Measurements from ENCODE around the gene NELFE. TPM values are rescaled to one million over a fixed set of nuclear protein-coding genes. Genes with fewer than 3 reads are reported as not detected.
"Not testable (repeated sequence)": the region's sequence is repeated elsewhere in the genome, so short reads cannot be mapped to it uniquely, and the experiment has no call there.

Gene NELFE
- total RNA-seq, 1 donor from 2014 or later = 46.7 TPM

DNA sequence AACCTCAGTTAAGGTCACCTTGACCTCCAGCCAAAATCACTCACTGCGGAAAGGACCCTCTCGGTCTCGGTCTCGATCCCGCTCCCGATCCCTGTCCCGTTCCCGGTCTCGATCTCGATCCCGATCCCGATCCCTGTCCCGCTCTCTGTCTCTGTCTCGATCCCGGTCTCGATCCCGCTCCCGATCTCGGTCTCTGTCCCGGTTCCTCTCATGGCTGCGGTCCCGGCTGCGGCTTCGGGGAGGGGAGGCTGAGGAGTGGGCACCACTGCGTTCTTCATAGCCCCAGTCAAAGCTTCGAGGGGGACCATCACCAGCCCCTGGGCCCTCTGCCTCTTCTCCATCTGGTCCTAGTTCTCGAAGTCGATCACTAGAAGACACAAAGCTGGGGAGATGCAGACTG lies 4.3 kb downstream of the NELFE start:
- intact Hi-C loops (cut with DNase I) = loop anchor here (5.0 to 10.0 kb wide), 3 partner anchors 52 to 410 kb away; partner anchors contain the start of genes ATP6V1G2, DDX39B, LY6G5C and NFKBIL1
- DNase-seq (ENCODE audit: low spot score) = no peak

- intact Hi-C loops (cut with DNase I) = loop anchor here (5.0 to 10.0 kb wide), 3 partner anchors 51 to 408 kb away; partner anchors contain the start of genes ATP6V1G2, DDX39B, LY6G5C and NFKBIL1
These were observed 5.9 kb downstream of the NELFE start for GRCh38 chr6:31952890-31953289.

DNA sequence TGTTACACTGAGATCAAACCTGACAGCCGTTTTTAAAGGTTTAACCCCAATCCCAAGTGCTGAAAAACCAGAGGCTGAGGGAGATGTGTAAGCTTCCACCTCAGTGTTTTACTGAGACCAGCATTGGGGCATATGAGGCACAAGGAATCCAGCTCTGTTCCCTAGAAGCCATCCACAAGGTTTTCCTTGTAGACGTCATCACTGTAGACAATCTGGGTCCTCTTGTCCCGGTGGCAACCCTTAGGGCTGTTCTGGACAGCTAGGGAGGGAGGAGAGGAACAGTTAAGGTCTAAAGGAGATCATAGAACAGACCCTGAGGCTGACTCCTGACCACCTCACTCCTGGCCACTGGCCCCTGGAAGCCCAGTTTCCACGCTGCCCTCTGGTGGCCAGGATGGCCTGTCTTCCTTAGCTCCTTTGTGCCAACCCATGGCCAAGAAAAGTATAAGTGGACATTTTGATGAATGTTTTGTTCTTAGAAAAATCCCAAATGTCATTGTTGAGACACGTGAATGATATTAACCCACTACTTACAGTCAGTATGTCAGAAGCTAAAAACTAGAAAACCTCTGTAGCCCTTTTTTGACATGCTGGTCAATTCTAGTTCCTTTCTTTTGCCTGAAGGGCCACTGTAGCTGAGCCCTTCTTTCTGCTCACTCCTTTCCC lies 6.5 kb downstream of the NELFE start:
- intact Hi-C loops (cut with DNase I) = loop anchor here (5.0 to 10.0 kb wide), 3 partner anchors 50 to 407 kb away; partner anchors contain the start of genes ATP6V1G2, DDX39B, LY6G5C and NFKBIL1
- no peak for DNase-seq (ENCODE audit: low spot score)

More at GRCh38 chr6:31952890-31953289, 5.9 kb downstream of the NELFE start:
- no peak for DNase-seq (ENCODE audit: low spot score)

DNA sequence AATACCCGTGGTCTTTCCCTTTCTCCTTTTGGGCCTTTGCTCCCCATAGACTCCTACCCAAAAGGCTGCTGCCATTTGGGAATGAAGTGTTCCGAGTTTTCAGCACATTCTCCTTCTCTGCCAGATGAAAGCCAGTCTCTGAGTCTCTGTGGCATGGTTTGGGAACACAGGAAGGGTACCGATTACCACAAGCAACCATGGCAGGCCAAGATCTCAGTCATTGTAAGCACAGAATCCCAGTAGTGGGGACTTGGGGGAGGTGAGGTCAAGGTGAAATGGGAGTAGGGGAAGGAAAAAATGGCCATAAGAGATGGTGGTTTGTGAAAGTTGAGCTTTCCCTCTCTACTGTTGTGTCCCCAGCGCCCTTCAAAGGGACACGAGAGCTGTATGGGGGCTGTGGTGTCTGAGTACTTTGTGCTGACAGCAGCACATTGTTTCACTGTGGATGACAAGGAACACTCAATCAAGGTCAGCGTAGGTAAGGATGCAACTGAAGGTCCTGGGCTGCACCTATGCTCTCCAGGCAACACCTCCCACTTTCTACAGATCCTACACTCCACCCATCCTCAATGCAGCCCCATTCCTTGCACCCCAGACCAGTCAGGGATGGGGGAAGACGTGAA lies 8.7 kb downstream of the NELFE start:
- no peak for DNase-seq (ENCODE audit: low spot score)
- intact Hi-C loops (cut with DNase I) = loop anchor here (5.0 to 10.0 kb wide), 3 partner anchors 48 to 405 kb away; partner anchors contain the start of genes ATP6V1G2, DDX39B, LY6G5C and NFKBIL1

- intact Hi-C loops (cut with DNase I) = no loop called here
- no peak for DNase-seq (ENCODE audit: low spot score)
These were observed 9.9 kb downstream of the NELFE start for GRCh38 chr6:31948753-31949413.

DNA sequence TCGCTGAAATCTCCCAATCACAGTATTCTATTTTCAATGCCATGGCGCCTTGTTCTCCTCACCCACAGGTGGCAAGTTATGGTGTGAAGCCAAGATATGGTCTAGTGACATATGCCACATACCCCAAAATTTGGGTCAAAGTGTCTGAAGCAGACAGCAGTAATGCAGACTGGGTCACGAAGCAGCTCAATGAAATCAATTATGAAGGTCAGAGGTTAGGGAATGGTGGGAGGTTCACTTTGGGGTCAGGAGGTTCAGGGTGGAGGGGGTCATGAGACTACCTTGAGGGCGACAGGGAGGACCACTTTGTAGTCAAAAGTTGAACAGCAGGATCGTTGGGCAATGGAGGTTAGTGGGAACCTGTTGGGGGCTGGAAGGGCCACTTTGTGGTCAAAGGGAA lies 10.5 kb downstream of the NELFE start:
- no peak for DNase-seq (ENCODE audit: low spot score)
- intact Hi-C loops (cut with DNase I) = no loop called here

- intact Hi-C loops (cut with DNase I) = no loop called here
These were observed 10.9 kb downstream of the NELFE start for GRCh38 chr6:31947864-31948263.

DNA sequence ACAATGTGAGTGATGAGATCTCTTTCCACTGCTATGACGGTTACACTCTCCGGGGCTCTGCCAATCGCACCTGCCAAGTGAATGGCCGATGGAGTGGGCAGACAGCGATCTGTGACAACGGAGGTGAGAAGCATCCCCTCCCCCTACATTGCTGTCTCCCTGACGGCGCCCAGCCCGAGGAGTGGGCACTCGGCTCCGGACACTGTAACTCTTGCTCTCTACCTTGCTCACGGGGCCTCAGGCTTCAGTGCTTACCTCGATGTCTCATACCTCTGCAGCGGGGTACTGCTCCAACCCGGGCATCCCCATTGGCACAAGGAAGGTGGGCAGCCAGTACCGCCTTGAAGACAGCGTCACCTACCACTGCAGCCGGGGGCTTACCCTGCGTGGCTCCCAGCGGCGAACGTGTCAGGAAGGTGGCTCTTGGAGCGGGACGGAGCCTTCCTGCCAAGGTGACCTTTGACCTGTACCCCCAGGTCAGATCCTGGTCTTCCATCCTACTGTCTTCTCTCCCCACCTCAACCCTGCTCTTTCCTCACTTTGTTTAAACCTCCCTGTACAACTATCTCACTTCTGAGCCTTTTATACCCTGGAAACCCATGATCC lies 11.6 kb downstream of the NELFE start:
- DNase-seq (ENCODE audit: low spot score) = no peak
- intact Hi-C loops (cut with DNase I) = no loop called here

More at GRCh38 chr6:31947864-31948263, 10.9 kb downstream of the NELFE start:
- DNase-seq (ENCODE audit: low spot score) = no peak

- intact Hi-C loops (cut with DNase I) = no loop called here
- DNase-seq (ENCODE audit: low spot score) = no peak
These were observed 12.3 kb downstream of the NELFE start for GRCh38 chr6:31946370-31946885.

DNA sequence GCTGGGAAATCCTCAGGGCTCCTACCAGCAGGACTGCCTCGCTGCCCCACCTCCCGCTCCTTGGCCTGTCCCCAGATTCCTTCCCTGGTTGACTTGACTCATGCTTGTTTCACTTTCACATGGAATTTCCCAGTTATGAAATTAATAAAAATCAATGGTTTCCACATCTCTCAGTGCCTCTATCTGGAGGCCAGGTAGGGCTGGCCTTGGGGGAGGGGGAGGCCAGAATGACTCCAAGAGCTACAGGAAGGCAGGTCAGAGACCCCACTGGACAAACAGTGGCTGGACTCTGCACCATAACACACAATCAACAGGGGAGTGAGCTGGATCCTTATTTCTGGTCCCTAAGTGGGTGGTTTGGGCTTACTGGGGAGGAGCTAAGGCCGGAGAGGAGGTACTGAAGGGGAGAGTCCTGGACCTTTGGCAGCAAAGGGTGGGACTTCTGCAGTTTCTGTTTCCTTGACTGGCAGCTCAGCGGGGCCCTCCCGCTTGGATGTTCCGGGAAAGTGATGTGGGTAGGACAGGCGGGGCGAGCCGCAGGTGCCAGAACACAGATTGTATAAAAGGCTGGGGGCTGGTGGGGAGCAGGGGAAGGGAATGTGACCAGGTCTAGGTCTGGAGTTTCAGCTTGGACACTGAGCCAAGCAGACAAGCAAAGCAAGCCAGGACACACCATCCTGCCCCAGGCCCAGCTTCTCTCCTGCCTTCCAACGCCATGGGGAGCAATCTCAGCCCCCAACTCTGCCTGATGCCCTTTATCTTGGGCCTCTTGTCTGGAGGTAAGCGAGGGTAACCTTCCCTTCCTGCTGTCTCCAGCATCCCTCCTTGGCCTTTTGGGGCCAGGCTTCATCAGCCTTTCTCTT lies 13.0 kb downstream of the NELFE start, which contains the start of gene CFB:
TSS of gene CFB (plus strand) at position 589 of the 863 bp plus-strand sequence. CDS start at position 716, 127 bp downstream.
- no peak for DNase-seq (ENCODE audit: low spot score)
- intact Hi-C loops (cut with DNase I) = no loop called here

DNA sequence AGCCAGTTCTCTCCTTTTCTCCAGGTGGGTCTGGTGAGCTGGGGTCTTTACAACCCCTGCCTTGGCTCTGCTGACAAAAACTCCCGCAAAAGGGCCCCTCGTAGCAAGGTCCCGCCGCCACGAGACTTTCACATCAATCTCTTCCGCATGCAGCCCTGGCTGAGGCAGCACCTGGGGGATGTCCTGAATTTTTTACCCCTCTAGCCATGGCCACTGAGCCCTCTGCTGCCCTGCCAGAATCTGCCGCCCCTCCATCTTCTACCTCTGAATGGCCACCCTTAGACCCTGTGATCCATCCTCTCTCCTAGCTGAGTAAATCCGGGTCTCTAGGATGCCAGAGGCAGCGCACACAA lies 13.6 kb downstream of the NELFE start:
- intact Hi-C loops (cut with DNase I) = no loop called here
- DNase-seq (ENCODE audit: low spot score) = no peak

DNA sequence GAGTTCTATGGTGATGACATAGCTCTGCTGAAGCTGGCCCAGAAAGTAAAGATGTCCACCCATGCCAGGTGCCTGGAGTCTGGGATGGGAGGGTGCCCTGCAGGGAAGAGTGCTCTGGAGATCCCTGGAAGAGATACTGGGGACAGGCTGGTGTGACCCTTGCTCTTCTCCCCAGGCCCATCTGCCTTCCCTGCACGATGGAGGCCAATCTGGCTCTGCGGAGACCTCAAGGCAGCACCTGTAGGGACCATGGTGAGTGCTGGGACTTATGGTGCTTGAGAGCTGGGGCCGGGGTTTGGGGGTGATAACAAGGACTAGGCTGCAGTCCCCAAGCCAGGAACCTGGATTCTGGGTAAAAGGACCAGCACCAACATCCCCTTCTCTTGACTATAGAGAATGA lies 15.0 kb downstream of the NELFE start:
- intact Hi-C loops (cut with DNase I) = no loop called here
- DNase-seq (ENCODE audit: low spot score) = no peak

DNA sequence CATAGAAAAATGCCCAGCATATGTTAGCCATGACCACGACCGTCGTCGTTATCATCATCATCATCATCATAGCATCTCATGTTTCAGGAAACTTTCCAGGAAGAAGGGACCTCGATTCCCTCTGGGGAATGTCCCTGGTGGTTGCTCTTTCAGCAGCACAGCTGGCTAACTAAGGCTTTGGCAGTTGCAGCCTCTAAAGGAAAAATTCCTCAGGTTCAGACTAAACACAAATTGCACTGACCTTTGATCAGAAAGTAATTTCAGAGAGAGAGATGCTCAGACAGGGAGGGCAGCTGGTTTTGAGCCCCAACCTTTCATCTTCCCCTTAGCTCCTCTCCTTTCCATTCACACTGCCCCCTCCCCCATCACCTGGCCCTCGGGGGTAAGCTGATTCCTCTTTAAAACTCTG lies 18.5 kb downstream of the NELFE start:
- intact Hi-C loops (cut with DNase I) = no loop called here
- DNase-seq (ENCODE audit: low spot score) = no peak

- no peak for DNase-seq (ENCODE audit: low spot score)
These were observed 22.9 kb downstream of the NELFE start for GRCh38 chr6:31935823-31936222.

DNA sequence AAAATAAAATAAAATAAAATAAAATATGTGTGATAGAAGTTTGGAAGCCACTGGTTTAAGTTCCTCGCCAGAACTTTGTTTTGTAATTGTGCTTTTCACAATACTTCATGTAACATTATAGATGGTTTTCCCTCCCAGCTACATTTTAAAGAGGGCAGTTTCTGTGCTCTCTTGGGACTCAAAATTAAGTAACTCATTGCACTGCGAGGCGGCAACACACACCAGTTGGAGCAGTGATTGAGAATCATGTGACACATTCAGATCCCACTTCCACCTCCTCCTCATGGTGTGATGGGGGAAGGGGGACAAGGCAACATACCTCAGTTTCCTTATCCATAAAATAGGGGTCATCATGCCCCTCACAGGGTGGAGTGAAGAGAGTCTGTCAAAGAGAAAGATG lies 23.8 kb downstream of the NELFE start:
- intact Hi-C loops (cut with DNase I) = no loop called here
- DNase-seq (ENCODE audit: low spot score) = no peak

More at GRCh38 chr6:31935823-31936222, 22.9 kb downstream of the NELFE start:
- intact Hi-C loops (cut with DNase I) = no loop called here

GRCh38 chr6:31933537-31933936 lies 25.2 kb downstream of the NELFE start:
- intact Hi-C loops (cut with DNase I) = no loop called here
- DNase-seq (ENCODE audit: low spot score) = no peak

DNA sequence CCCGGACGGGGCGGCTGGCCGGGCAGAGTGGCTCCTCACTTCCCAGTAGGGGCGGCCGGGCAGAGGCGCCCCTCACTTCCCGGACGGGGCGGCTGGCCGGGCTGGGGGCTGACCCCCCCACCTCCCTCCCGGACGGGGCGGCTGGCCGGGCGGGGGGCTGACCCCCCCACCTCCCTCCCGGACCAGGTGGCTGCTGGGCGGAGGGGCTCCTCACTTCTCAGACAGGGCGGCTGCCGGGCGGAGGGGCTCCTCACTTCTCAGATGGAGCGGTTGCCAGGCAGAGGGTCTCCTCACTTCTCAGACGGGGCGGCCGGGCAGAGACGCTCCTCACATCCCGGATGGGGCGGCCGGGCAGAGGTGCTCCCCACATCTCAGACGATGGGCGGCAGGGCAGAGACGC lies 26.6 kb downstream of the NELFE start:
- intact Hi-C loops (cut with DNase I); DNase-seq (ENCODE audit: low spot score): not testable (repeated sequence)

- intact Hi-C loops (cut with DNase I) = no loop called here
- DNase-seq (ENCODE audit: low spot score) = no peak
These were observed 27.8 kb downstream of the NELFE start for GRCh38 chr6:31930962-31931361.

DNA sequence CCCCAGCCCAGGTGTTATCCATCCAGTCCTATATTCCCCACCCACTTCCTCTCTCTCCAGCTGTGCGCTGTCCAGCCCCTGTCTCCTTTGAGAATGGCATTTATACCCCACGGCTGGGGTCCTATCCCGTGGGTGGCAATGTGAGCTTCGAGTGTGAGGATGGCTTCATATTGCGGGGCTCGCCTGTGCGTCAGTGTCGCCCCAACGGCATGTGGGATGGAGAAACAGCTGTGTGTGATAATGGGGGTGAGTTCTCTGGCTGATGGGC lies 30.2 kb downstream of the NELFE start:
- DNase-seq (ENCODE audit: low spot score) = no peak
- intact Hi-C loops (cut with DNase I) = no loop called here

All from cardiac septum (tissue), 1 donor.